ENCODE results near the gene GPR157.
"Not testable (repeated sequence)": the region's sequence is repeated elsewhere in the genome, so short reads cannot be mapped to it uniquely, and the experiment has no call there.

GPR157 gene

DNA sequence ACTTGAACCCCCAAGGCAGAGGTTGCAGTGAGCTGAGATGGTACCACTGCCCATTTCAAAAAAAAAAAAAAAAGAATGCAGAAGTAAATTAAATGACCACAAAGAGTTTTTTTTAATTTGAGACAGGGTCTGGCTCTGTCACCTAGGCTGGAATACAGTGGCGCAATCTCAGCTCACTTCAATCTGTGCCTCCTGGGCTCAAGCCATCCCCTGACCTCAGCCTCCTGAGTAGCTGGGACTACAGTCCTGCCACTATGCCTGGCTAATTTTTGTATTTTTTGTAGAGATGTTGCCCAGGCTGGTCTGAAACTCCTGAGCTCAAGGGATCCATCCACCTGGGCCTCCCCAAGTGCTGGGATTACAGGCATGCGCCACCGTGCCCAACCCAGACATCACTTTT lies 20.2 kb upstream of the GPR157 start:
- no peak for DNase-seq (ENCODE audit: insufficient read length, low spot score)
- FAIRE-seq = no peak

DNA sequence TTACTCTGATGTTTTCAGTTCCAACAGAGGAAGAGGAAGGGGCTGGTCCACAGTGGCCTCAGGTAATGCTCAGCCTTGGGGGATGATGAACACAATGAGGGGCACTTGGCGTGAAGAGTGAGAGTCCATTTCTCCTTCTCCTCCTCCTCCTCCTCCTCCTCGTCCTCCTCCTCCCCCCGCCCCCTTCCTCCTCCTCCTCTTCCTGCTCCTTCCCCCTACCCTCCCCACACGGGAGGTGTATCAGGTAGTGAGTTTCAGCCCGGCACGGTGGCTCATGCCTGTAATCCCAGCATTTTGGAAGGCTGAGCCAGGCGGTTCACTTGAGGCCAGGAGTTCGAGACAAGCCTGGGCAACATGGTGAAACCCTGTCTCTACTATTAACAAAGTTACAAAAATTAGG lies 17.3 kb upstream of the GPR157 start:
- no peak for FAIRE-seq
- no peak for DNase-seq (ENCODE audit: insufficient read length, low spot score)

DNA sequence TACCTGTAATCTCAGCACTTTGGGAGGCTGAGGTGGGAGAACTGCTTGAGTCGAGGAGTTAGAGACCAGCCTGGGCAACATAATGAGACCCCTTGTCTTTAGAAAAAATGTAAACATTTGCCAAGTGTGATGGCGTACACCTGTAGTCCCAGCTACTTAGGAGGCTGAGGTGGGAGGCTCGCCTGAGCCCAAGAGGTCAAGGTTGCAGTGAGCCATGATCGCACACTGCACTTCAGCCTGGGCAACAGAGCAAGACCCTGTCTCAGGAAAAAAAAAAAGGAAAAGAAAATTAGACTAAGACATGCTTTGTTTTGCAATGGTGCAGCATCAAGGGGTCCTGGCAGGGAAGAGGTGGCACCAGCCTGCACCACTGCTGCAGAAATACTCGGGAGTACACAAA lies 16.8 kb upstream of the GPR157 start:
- no peak for FAIRE-seq
- no peak for DNase-seq (ENCODE audit: insufficient read length, low spot score)

DNA sequence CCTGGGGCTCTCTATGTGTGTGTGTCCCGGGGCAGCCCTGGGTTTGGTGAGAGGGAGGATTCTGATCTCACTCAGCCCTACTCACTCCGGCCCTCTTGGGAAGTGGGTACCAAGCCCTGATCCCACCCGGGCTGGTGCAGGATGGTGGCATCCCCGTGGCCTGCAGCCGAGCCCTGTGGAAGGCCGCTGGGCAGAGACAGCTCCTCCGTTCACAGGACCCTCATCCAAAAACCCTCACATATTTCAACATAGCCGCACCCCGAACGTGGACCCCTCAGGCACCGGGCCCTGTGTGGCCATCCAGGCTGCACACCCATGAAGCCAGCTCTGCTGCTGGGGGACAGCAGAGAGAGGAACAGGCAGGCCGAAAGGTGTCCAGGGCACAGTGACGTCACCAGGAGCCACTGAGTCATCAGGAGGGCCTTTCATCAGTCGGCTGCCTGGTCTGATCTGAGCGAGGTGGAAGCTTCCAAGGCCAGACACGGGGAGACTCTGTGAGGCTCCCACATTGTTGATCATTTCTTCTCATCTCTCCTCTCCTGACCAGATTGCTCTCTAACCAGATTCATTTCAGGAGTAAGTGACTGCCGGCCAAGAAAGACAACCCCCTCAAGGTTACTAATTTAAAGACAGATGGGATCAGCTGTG lies 16.2 kb upstream of the GPR157 start:
- DNase-seq (ENCODE audit: insufficient read length, low spot score) (peak; percentile 25), FAIRE-seq (no peak)

DNA sequence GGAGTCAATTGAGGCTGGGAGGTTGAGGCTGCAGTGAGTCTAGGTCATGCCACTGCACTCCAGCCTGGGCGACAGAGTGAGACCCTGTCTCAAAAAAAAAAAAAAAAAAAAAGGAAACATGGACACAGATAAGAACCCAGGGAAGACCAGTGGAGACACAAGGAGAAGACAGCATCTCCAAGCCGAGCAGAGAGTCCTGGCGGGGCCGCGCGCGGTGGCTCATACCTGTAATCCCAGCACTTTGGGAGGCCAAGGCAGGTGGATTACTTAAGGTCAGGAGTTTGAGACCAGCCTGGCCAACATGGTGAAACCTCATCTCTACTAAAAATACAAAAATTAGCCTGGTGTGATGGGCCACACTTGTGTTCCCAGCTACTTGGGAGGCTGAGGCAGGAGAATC lies 15.6 kb upstream of the GPR157 start:
- FAIRE-seq = not testable (repeated sequence)

DNA sequence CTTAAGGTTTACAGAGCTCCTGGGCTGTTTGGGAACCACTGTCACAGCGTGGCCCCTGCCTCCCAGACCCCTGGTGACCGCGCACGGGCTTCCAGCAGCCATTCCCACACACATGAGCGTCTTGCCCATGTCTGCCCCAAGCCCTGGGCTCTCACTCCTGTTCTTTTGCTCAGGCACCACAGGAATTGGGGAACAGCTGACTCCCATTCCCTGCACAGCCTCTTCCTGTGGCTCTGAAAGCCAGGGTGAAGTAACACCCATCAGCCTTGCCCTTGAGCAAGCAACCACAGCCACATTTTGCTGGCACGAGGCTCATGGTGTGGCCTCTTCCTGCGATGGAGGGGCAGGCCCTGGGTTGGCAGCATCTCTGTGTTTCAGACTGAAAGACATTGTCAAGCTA lies 14.3 kb upstream of the GPR157 start:
- DNase-seq (ENCODE audit: insufficient read length, low spot score) (no peak), FAIRE-seq (no peak)

More for the DNA sequence above, 15.6 kb upstream of the GPR157 start:
- DNase-seq (ENCODE audit: insufficient read length, low spot score) = not testable (repeated sequence)

DNA sequence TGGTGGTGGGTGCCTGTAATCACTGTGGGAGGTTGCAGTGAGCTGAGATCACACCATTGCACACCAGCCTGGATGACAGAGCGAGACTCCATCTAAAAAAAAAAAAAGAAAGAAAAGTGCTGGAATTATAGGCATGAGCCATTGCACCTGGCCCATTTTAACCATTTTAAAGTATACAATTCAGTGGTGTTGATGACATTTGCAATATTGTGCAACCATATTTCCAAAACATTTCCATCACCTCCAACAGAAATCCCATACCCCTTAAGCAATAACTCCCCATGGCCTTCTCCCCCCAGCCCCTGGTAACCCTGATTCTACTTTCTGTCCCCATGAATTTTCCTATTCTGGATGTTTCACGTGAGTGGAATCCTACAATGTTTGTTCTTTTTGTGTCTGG lies 11.0 kb upstream of the GPR157 start:
- no peak for FAIRE-seq
- no peak for DNase-seq (ENCODE audit: insufficient read length, low spot score)

DNA sequence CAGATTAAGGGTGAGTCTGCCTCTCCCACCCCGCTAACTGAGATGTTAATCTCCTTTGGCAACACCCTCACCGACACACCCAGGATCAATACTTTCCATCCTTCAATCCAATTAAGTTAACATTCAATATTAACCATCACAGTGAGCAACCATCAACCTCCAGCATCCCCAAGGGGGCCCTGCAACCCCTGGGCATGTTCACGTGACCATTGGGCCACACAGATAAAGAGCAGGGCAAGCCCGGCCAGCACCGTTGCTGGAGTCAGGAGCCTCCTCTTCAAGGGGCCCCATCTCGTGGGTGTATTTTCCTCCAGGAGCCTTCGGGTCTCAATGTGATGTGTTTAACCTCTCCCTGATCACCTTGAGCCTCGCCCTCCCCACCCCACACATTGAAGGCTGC lies 8.0 kb upstream of the GPR157 start:
- FAIRE-seq (no peak), DNase-seq (ENCODE audit: insufficient read length, low spot score) (no peak)

DNA sequence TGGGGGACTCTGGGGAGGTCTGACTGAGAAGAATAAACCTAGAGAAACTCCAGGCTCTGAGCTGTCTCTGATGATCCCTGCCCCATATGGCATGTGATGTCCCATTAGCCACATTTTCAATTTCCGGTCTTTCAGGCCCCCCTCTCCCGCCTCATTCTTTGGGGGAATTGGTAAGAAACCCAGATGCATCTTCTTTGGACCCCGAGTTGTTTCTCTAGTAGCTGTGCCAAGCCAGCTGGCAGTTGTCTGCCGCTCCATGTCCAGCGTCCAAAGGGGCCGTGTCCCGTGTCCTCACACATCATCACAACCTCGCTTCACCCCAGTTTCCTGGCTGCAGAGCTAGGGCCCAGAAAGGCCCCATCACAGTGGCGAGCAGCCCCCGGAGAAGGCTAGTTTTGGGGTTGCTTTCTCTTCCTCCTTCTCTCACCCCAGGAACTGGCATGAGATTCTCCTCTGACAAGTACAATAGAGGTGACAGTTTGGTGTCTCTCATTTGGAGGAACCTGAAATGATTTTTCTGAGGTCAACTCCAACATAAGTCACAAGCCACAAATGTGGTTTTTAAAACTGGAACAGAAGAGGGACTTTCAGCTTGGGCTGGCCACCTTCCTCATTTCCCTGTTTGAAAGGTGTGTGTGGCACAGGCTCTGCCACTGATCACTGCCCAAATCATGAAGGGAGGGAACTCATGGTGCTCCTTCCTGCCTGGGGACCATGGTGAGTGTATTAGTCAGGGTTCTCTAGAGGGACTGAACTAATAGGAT lies 6.4 kb upstream of the GPR157 start:
- no peak for DNase-seq (ENCODE audit: insufficient read length, low spot score)
- FAIRE-seq = no peak

DNA sequence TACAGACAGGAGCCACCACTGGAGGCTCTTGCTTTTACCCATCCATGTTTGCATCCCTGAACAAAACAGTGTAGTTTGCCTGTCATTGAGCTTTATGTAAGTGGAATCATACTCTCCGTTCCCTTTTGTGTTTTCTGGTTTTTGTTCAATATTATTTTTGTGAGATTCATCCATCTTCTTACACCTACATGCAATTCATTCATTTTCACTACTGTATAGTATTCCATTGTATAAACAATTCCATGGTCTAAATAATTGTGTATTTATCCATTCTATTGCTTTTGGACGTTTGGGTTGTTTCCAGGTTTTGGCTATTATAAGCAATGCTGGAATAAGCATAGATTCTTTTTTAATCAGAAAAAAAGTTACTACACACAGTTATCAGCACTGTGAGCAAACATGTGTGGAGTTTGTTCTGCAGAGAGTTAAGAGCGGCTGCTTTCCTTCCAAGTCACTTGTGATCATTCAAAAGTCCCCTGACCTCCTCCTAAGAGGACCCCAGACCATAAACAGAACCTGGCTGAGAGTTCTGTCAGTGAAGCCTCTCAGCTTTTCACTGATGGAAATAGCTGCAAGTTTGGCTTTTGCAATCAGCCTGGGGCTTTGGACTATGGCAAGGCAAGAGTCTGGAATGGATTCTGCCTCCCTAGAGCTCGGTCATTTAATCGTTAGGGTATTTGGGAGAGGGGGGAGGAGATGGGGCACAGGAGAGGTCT lies 5.1 kb upstream of the GPR157 start:
- no peak for DNase-seq (ENCODE audit: insufficient read length, low spot score)
- FAIRE-seq = no peak

DNA sequence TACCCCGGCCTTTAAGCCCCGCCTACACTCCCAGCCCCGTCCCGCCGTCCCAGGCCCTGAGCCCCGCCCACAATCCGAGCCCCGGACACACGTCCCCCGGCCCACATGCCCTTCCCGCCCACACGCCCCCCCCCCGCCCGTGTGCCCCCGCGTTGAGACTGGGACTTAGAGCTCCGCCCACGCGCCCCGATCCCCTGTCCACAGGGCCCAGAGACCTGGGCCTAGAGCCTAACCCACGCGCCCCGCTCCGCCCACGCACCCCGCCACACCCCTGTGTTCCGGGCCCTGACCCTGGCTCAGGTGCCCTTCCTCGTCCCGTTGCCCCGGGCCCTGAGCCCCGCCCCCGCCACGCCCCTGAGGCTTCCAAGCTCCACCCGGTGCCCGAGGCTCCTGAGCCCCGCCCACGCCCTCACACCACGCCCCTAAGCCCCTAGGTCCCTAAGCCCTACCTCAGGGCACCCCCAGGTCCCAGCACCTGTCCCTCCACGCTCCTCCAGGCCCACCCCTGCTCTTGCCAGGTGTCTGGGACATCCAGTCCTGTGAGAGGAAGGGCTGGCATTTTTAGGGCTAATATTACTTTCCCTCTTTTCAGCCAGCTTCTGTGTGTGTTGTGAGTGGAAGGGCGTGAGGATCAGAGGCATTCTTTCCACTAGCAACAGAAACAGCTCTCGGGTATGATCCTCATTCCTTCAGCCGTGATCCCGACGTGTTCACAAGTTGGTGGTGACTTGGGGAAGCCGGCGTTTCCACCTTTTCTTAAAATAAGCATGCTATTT lies 552 bp upstream of the GPR157 start:
- DNase-seq (ENCODE audit: insufficient read length, low spot score) (peak; percentile 84), FAIRE-seq (no peak)

DNA sequence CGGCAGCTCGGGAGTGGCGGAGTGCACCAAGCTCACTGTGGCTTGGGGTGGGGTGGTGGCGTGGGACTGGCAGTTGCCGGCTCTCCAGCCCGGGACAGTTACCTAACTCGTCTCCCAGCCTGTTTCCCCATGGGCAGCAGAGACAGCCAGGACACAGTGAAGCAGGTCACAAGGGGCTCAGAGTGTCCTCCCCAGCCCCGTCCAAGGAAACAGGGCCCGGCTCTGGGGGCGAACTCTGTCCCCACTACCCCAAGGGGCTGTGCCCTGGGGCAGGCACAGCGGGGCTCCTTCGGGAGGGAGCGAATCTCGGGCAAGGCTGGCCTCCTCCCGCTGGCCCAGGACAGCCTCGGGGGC lies 759 bp downstream of the GPR157 start:
- no peak for FAIRE-seq
- DNase-seq (ENCODE audit: insufficient read length, low spot score) = no peak

DNA sequence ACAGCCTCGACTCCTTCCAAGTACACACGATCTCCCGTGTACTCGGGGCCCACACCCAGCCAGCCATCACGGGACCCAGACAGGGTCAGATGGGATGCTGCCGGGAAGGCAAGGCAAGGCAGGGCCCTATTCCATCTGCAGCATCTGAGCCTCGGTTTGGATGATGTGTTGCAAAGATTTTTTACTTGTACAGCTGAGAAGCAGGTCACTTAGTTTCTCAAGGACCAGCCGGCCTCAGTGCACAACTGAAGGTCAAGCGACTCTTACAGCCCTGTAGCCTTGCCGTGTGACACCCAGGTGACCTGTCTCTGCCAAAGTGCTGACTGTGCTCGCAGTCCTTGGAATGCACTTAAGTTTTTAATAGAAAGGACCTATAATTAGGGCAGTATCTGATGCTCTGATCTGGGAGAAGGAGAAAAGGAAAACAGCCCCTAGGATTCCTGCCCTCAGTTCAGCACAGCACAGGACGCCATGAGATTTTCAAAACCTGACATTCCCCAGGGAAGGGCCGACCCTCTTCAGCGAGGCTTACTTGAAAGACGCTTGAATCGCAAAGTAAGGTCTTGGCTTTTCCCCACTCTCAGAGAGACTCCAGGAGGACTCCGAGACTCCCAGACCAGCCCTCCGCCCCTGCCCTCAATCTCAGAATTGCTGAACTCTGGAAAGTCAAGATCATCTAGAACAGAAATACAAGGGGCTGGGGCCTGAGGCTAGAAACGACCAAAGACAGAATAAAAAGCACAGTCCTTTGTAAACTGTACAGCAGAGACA lies 1.3 kb downstream of the GPR157 start:
- no peak for FAIRE-seq
- DNase-seq (ENCODE audit: insufficient read length, low spot score) = no peak

DNA sequence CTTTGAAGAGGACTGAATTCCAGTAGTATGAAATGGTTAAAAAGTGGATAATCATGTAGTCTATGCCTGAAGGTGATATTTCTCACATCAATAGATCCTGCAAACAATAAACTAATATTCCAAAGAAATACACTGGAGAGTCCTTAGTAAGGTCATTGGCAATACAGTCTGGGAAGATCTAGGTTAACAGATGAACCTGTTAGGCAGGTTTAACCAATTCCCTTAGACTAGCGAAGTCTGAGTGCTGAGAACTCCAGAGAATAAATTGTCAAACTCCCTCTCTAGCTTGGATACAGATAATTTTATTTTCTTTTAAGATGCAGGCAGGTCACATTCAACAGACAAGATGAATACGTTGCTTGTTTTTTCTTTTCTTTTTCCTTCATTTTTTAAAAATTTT lies 2.4 kb downstream of the GPR157 start:
- FAIRE-seq (no peak), DNase-seq (ENCODE audit: insufficient read length, low spot score) (no peak)

DNA sequence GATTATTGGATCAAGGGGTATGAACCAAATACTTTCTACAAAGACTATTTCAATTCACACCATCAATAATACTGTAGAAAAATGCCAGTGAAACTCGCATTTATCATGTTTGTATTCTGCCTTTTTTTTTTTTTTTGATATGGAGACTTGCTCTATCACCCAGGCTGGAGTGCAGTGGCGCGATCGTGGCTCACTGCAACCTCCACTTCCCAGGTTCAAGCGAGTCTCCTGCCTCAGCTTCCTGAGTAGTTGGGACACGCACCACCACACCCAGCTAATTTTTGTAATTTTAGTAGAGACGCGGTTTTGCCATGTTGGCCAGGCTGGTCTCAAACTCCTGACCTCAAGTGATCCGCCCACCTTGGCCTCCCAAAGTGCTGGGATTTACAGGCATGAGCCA lies 3.1 kb downstream of the GPR157 start:
- not testable (repeated sequence) for DNase-seq (ENCODE audit: insufficient read length, low spot score); FAIRE-seq

DNA sequence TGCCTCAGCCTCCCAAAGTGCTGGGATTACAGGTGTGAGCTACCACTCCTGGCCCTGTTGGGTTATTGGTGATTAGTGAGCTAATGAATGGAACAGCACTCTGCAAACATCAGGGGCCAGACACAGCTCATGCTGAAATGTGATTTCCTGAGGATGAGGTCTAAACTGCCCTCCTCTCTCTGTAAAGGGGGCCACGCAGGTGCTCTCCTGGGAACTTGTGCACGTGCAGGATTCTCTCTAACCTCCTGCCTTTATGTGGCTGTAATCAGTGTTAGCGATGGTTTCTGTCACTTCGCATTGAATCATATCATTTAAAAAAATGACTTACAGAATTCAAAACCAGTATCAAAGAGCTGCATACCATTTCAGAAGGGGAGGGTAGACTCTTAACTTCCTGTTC lies 3.6 kb downstream of the GPR157 start:
- DNase-seq (ENCODE audit: insufficient read length, low spot score) (no peak), FAIRE-seq (no peak)

DNA sequence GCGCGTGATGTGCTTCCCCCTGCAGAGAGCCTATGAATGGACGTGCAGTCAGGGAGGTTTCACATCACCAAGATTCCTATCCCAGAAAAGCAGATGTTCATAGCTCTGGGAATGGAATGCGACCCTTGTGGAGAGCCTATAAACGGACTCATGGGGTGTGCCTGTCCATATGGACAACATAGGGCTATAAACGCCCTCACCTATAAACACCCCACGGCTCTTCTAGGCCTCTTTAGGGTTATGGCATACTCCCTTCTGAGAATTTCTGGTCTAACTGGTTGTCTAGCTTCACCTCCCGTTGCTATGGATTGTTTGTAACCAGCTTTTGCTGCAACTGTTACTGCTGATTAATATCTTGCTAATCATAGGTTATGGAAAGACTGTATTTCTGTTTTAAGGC lies 4.5 kb downstream of the GPR157 start:
- DNase-seq (ENCODE audit: insufficient read length, low spot score); FAIRE-seq: not testable (repeated sequence)

DNA sequence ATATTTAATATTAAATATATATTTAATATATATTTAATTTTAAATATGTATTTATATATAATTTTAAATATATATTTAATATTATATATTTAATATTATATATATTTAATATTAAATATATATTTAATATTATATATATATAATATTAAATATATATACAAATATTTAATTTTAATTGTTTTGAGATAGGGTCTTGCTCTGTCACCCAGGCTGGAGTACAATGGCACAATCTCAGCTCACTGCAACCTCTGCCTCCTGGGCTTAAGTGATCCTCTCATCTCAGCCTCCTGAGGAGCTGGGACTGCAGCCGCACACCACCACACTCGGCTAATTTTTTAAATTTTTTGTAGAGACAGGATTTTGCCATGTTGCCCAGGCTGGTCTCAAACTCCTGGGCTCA lies 5.2 kb downstream of the GPR157 start:
- not testable (repeated sequence) for DNase-seq (ENCODE audit: insufficient read length, low spot score); FAIRE-seq

DNA sequence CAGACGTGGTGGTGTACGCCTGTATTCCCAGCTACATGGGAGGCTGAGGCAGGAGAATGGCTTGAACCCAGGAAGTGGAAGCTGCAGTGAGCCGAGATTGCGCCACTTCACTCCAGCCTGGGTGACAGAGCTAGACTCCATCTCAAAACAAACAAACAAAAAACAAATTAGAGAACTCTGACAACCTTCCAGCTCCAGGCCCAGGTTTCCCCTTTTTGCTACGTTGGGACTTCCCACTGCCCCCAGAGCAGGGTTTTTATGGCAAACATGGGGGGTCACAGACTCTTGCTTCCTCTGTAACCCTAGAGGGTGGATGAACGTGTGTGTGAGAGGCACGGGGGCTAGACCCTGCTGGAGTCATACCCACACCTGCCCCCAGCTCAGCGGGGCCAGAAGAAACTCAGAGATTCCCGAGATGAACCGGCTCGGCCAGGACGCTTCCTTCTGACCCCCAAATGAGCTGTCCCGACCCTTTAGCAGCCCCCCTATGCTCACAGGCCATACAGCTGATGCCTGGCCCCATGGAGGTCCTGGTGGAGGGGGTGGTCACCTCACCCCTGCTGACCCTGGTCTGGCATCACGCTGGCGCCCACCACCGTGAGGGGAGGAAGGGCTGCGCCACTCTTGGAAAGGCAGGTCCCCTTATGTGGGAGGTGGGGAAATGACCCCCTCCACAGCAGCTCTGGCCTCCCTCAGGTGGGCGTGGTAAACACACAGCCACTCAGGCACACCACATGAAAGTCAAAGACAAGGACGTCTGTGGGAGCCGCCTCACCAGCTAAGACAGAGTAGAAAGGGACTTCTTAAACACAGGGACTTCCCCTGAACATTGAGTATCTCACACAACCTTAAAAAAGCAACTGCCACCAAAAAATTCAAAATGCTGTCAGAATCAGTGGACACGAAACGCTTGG lies 7.1 kb downstream of the GPR157 start:
- no peak for FAIRE-seq

More for the DNA sequence above, 7.1 kb downstream of the GPR157 start:
- no peak for DNase-seq (ENCODE audit: insufficient read length, low spot score)

All from HTR-8/SVneo (cell line).